ENCODE results near the gene SCGB1C1. TPM values are rescaled to one million over a fixed set of nuclear protein-coding genes. Genes with fewer than 3 reads are reported as not detected.

SCGB1C1 gene
- total RNA-seq (2022; extraction: Qiagen RNA extraction) = not detected in 5 replicates

DNA sequence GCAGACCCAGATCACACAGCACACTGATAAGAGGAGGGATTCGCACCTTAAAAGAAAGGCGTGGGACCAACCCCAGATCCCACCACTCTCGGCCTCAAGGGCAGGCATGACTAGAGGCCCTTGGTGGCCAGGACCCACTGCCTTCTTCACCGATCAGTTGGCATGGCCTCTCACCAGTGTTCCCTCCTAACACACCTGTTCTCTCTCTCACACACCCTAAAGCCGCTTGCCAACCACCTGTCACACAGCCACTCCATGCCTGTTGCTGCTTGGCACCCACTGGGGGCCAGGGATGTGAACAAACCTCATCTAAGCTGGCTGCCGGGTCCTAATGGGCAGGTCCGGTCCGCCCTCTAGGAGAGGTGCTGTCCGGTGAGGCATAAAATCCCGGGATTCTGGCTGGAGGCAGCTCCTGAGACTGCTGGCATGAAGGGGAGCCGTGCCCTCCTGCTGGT is at the start of gene SCGB1C1:
Gene SCGB1C1 (plus strand): TSS at position 405 of the 455 bp plus-strand sequence. CDS start 22 bp downstream, at position 427.

GRCh38 chr11:207208-207862 is 14.5 kb downstream of the SCGB1C1 start, which contains the start of the genes BET1L and RIC8A:
Gene BET1L (minus strand): TSS chr11:207399. CDS start chr11:207321, 78 bp downstream.
Gene RIC8A (plus strand): TSS chr11:207708. CDS start chr11:208855, 1,147 bp downstream.

DNA sequence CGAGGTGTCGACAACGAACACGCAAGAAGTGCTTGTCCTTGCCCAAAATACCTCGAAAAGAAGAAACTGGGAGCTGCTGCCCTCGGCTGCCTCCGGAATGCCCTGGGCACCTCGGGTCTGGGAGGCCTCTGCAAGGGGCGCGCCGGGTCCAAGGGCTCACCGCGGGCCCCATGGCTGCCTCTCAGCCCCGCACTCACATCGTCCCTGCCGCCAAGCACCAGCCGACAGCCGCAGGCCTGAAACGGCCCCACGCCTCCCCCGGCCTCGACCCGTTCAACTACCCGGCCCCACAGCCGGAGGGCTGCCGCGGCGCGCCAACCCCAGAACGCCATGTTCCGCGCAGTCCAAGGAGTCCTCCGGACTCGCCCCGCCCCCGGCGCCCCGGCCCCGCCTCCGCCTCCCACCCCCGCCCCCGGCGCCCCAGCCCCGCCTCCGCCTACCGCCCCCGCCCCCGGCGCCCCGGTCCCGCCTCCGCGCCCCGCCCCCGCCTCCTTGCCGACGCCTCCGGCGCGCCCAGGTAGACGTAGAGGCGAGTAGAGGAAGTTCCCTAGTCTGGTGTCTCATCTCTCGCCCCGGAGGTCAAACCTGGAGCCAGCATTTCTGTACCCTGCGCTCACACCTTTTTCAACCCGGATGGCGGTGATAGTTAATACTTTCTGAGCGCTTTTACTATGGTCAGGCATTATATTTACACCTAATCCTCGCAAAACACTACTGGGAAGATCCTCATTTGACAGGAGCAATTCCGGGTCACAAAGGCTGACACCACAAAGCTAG is 43.3 kb downstream of the SCGB1C1 start, which contains the start of gene SIRT3:
Gene SIRT3 (minus strand): TSS at position 346 of the 777 bp plus-strand sequence. CDS start 14 bp downstream, at position 332.

DNA sequence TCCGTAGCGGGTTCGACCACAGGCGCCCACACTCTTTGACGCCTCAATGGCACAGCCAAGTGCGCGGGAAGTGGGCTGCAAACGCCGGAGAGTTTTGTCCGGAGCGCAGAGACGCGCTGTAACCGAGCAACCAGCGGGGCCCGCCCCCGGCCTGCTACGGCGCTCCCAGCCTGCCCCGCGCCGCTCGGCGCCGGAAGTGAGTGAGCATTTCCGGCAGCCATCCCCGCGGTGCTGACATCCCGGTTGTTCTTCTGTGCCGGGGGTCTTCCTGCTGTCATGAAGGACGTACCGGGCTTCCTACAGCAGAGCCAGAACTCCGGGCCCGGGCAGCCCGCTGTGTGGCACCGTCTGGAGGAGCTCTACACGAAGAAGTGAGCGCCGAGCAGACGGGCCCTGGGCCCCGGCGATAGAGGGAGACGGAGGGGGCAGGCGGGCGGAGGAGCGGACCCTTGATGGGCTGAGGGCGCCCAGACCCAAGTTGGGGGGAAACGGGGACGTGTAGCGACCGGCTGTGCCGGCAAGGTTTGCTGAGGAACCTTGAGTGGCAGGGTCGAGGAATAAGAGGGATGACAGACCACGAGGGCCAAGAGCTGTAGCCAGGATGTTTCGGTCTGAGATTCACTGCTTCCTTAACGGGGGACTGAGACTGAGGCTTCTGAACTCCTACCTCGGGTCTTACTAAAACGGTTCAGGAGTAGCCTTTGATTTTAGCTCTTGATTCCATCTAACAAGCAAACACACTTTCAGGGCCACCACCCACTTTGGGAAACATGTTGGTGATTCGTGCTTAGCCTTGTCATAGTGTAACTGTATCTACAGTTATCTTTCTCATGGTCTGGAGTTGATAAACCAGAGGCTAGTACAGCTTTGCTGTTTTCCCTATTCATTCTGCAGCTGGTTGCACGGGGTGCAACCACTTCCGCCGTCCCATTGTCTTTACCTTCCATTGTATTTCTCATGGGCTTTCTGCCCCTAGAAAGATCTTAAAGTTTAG is 44.2 kb downstream of the SCGB1C1 start, which contains the start of gene PSMD13:
Gene PSMD13 (plus strand): TSS at position 203 of the 994 bp plus-strand sequence. CDS start 74 bp downstream, at position 277.

Other genes with a start within 250 kb of the SCGB1C1 start
- 41.3 to 47.1 TPM (median 45.4 TPM) in 5 replicates for gene BET1L, start 14.3 kb downstream of the SCGB1C1 start, total RNA-seq (2022; extraction: Qiagen RNA extraction)
- 118 to 135 TPM (median 122 TPM) in 5 replicates for gene RIC8A, start 14.6 kb downstream of the SCGB1C1 start, total RNA-seq (2022; extraction: Qiagen RNA extraction)
- 18.3 to 23.6 TPM (median 22.7 TPM) in 5 replicates for gene SIRT3, start 43.3 kb downstream of the SCGB1C1 start, total RNA-seq (2022; extraction: Qiagen RNA extraction)
- 157 to 204 TPM (median 164 TPM) in 5 replicates for gene PSMD13, start 43.9 kb downstream of the SCGB1C1 start, total RNA-seq (2022; extraction: Qiagen RNA extraction)
- 0.03 TPM in 1 of 5 replicates, not detected in the others for gene NLRP6, start 85.3 kb downstream of the SCGB1C1 start, total RNA-seq (2022; extraction: Qiagen RNA extraction)
- 6.1 to 13.2 TPM (median 9.8 TPM) in 5 replicates for gene PGGHG, start 96.0 kb downstream of the SCGB1C1 start, total RNA-seq (2022; extraction: Qiagen RNA extraction)
- gene IFITM5, start 106.4 kb downstream of the SCGB1C1 start, total RNA-seq (2022; extraction: Qiagen RNA extraction) = not detected in 5 replicates
- 57.4 to 69.3 TPM (median 61.5 TPM) in 5 replicates for gene IFITM2, start 114.7 kb downstream of the SCGB1C1 start, total RNA-seq (2022; extraction: Qiagen RNA extraction)
- gene IFITM1, start 121.0 kb downstream of the SCGB1C1 start, total RNA-seq (2022; extraction: Qiagen RNA extraction) = 0.26 to 0.37 TPM (median 0.29 TPM) in 5 replicates
- 19.8 to 37.9 TPM (median 31.0 TPM) in 5 replicates for gene IFITM3, start 127.8 kb downstream of the SCGB1C1 start, total RNA-seq (2022; extraction: Qiagen RNA extraction)
- 9.8 to 19.5 TPM (median 14.0 TPM) in 5 replicates for gene B4GALNT4, start 176.4 kb downstream of the SCGB1C1 start, total RNA-seq (2022; extraction: Qiagen RNA extraction)
- gene PKP3, start 201.1 kb downstream of the SCGB1C1 start, total RNA-seq (2022; extraction: Qiagen RNA extraction) = 30.1 to 40.1 TPM (median 38.2 TPM) in 5 replicates
- gene SIGIRR, start 221.9 kb downstream of the SCGB1C1 start, total RNA-seq (2022; extraction: Qiagen RNA extraction) = 57.4 to 92.9 TPM (median 91.1 TPM) in 5 replicates
- 0.44 to 1.1 TPM (median 0.70 TPM) in 5 replicates for gene ANO9, start 248.9 kb downstream of the SCGB1C1 start, total RNA-seq (2022; extraction: Qiagen RNA extraction)

Data from A549 treated with AZD2906 at 1 μM for 4 hours (cell line).